22Rv1 (cell line): ENCODE measurements around the gene CUL3.

Source experiments
- H3K27ac ChIP-seq: fragments of 450-650 bp; 2 replicates; pipeline ENCODE4 v1.5.1; 2017
- CTCF ChIP-seq: fragments of 450-650 bp; IDR thresholded peaks from 2 replicates; pipeline ENCODE4 v1.5.1; 2017; ENCODE audit warnings: mild to moderate bottlenecking
- ZFX ChIP-seq: fragments of 450-650 bp; IDR thresholded peaks from 2 replicates; pipeline ENCODE4 v1.6.1; 2017; ENCODE audit warnings: antibody characterized with exemption, borderline replicate concordance

Gene CUL3

GRCh38 chr2:224479826-224480225 is 105.3 kb downstream of the CUL3 start:
- no peak overlapping the region for H3K27ac ChIP-seq
- TF ChIP-seq ZFX (no peak), CTCF (no peak)

- H3K27ac ChIP-seq, result no peak overlapping the region
- TF ChIP-seq ZFX, result no peak
- no peak for TF ChIP-seq CTCF
Measured at GRCh38 chr2:224472827-224473226, 112.3 kb downstream of the CUL3 start.

- no peak for TF ChIP-seq CTCF
- TF ChIP-seq ZFX, result no peak
- H3K27ac ChIP-seq, result no peak overlapping the region
Measured at GRCh38 chr2:224472137-224472536, 113.0 kb downstream of the CUL3 start.

GRCh38 chr2:224469374-224469964 is 115.7 kb downstream of the CUL3 start:
- TF ChIP-seq ZFX (no peak), CTCF (no peak)
- no peak overlapping the region for H3K27ac ChIP-seq

- TF ChIP-seq ZFX (no peak), CTCF (no peak)
- H3K27ac ChIP-seq, result no peak overlapping the region
Measured at GRCh38 chr2:224466304-224466895, 118.8 kb downstream of the CUL3 start.

GRCh38 chr2:224461391-224461790 is 123.8 kb downstream of the CUL3 start:
- TF ChIP-seq CTCF (no peak), ZFX (no peak)
- no peak overlapping the region for H3K27ac ChIP-seq

GRCh38 chr2:224457408-224458096 is 127.6 kb downstream of the CUL3 start:
- no peak overlapping the region for H3K27ac ChIP-seq
- TF ChIP-seq CTCF (no peak), ZFX (no peak)
